Activated CD4-positive, CD25-positive, alpha-beta regulatory T cell treated with anti-CD3 and anti-CD28 coated beads, Interleukin-2, amount 50 U/mL, for 72 hours (primary cell): ENCODE measurements around the gene RSPH1.

Source experiments
- DNase-seq: peaks from one replicate; pipeline ENCODE4 v3.0.0; 2021

Gene RSPH1

DNA sequence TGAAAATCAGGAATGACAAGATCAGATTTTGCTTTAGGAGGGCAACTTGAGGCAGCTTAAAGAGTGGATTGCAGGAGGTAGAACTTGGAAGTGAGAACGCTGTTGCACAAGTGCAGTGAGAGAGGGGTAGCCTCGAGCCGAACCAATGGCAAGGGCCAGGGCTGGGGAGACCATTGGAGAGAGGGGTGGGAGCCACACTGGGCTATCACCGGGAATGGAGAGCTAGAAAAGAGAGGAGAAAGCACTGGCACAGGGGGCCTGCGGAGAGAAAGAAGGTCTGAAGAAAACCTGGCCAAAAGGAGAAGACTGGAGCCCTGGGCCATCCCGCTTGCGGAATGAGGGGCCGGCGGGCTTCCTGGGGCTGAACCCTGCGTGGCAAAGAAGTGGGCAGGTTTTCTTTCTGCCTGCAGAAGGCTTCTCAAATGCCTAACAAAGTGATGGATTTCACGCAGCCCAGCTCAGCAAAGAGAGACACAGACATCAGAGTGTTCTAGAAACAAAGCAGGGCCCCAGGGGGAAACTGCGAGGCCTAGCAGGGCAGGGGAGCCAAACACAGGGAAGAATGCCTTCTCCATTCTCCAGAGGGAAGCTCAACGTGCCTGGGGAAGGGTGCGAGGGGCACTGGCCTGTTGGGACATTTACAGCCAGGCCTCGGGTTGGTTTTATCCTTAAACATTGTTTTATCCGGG is 16.5 kb upstream of the RSPH1 start:
- DNase-seq: no peak

DNA sequence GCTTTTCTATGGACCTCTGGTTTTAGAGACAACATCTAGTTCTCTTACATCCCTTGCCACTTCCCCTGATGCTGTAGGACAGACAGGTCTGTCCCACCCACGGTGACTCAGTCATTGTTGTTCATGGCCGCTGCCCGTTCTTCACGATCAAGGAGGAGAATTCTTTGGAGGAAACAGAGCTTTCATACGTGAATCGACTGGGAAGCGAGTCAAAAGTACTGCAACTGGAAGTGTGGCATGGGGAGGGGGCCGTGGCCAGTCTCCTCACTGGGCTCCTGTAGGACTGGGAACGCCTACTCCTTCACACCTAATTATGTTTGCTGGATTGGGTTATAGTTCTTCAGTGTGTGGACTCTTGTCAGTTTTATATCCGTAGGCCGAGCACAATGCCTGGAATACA is 13.2 kb upstream of the RSPH1 start:
- no peak for DNase-seq

DNA sequence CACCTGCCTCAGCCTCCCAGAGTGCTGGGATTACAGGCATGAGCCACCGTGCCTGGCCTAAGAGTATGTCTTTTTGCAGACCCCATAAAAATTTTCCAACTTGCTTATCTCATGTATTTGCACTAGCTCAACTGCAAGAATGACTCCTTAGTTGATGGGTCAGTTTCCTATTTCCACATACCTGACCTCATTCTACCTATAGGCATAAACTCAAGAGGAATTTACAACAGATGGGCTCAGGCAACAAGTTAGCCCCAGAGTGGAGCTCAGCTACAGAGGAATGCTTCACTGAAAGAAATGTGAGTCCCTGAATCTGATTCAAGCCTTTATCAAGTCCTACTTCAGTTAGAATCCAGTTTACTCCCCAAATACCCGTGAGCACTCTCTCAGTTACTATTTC is 12.3 kb upstream of the RSPH1 start:
- DNase-seq: no peak

DNA sequence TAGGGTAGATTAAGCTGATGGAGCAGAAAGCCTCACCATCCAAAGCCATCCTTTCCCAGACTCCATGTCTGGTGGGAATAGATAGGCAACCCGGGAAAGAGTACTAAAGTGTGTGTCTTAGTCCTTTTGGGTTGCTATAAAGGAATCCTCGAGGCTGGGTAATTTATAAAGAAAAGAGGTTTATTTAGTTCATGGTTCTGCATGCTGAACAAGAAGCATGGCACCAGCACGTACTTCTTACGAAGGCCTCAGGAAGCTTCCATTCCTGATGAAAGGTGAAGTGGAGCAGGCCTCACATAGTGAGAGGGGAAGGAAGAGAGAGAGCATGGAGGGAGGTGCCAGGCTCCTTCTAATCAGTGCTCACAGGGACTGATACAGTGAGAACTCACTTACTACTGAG is 11.4 kb upstream of the RSPH1 start:
- no peak for DNase-seq

DNA sequence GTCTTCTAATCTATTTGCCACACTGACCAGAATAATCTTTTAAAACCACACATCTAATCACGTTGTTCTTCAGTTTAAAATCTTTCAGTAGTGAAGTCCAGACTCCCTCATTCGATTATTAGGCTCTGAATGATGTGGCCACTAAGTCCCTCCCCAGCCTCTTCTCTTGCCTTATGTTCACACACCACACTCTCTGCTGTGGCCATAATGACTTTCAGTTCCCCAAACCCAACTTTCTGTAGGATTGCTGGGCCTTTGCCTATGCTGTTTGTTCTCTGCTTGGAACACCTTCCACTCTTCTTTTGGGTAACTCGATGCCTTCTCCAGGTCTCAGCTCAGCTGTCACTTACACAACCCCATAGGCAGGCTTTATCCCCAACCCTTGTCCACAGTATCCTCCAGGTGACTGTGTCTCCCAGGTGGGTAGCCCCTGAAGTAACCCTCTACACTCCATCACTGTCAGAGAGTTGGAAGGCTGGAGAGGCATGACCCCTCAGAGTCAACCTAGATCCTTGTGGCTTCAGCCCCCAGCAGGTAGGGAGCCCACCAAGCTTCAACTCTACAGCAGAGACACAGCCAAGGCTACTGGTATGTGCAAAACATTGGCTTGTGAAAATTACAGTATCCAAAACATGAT is 9.2 kb upstream of the RSPH1 start:
- DNase-seq: no peak

DNA sequence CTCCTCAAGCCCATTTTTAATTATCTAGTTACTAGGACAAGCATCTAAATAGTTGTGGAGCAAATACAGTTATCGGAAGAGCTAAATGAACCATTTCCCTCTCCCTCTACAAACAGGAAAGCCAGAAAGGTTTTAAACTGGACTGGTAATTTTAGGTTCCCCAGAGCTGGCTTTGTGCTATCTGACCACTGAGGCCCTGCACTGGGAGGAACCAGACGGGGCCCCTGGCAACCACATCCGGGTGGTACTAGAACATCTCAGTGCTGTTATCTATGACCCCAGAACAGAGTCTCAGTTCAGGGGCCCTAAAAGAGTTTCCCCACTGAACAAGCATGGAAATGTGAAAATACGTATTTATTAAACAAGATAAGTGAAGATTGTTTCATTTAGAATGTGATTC is 7.7 kb upstream of the RSPH1 start:
- DNase-seq: no peak

DNA sequence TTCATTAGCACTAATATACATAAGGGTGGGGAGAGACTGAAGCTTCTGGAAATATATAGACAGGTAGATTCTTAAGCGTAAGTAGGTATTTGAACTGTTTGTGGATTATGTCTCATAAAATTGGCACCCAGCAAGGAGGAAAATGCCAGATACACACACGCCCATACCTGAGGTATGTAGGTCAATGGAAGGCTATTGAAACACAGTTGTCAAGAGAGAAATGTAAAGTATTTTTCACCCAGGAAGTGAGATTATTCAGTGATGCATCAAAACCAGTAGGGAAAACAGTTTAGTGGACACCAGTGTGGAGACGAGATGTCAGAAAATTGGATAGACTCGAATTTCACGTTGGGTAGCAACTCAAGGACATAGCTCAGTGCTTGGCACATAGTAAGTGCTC is 4.7 kb upstream of the RSPH1 start:
- no peak for DNase-seq

DNA sequence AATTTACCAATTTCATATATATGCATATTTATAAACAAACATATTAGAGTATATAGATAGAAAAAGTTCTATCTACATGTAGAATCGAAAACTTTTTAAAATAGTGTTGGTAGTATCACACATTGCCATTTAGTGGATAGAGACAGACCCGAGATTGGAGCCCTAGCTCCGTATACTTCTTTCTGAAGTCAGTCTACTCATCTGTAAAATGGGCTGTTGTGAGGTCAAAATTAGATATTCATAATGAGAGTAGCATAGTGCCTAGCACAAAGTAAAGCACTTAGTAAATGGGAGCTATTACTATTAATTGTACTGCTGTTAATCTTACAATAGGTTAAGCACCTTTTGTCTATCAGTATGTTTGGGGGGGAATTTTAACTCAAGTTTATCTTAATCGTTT is 4.2 kb upstream of the RSPH1 start:
- no peak for DNase-seq

DNA sequence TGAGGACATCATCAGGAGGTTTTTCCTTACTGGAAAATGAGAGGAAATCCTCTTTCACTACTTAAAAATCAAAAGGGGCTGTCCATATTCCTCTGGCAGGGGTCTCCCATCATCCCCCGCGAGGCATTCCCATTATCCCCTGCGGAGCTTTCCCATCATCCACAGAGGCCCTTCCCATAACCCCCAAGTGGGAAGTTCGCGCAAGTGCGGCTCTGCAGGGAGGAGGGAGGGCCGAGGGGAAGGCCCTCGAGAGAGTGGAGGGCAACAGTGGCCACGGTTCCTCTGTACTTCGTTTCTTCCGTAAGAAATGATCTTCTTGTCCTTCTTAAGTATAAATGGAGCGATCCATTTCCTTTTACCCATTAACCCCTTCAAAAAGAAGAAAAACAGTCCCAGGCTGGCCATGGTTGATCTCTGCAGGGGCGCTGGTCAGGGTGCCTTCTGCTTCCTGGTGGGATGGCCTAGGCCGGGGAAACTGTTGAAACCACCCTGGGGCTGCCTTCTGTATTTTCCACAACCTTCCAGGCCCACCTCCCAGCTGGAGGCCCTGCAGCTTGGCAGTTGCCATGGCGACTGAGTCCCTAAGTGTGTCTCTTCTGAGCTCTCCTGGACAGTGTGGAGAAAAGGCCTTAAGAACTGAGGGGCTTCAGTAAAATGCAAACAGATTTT is 3.6 kb upstream of the RSPH1 start:
- DNase-seq: no peak

DNA sequence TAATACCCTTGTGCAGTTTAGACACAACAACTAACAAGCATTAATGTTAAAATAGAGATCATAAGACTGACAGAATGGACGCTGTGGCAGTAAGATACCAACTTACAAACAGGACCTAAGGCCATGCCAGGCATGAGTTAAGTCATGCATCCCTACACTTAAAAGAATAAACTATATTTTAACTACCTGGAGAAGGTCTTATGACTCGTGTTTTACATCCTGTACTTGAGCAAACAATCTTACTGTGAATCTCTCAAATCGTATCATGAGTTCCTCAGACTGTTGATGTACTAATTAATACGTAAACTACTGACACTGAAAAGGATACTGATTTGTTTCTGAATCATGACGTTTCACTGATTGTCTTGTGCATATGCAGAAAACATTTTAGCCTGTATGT is 2.0 kb upstream of the RSPH1 start:
- no peak for DNase-seq

DNA sequence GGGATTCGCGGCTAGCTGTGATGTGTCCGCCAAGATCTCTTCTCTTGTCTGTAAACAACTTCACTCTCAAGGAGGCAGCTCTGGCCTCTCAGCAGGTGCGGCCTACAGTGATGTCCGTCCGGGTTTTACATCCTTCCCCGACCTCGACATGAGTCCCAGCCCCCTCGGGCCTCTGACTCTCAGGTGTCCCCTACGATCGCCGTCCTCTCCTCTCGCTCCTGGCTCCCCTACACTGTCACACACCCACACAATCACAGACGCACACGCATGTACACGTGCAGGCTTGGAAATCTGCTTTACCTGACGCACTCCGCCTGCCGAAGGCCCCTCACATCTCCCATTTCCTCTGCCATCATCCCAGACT is 797 bp upstream of the RSPH1 start:
- DNase-seq: no peak

DNA sequence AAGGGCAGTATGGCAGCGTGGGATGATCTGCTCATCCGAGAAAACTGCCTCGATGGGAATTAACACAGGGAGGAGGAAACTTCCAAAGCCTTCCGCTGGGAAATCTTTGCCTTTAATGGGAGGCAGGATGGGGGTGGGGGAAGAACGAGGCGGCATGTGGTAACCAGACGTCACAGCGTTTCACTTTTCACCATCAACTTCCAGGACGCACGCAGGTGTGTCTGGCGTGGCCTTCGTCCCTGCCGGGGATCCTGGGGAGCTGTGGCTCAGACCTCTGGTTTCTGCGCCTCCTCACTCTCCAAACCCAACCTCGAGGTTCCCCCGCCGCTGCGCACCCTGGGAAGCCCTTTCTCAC is 282 bp downstream of the RSPH1 start:
- no peak for DNase-seq

DNA sequence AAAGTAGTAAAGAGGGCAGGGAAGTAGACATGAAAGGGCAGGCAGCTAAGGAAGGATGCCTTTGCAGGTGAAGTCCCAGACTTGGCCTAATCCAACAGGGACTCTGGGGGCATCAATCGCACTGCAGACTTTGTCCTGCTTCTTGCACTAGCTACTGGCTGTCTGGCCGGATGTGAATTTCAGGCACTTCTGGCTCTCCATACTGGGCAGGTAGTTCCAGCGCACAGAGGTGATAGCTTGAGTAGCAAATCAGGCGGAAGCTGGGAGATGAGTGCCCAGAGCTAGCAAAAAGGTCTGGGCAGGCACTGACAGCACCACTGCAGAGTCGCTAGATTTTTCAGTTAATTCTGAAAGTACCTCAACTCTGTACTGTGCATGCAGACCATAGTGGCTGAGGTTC is 997 bp downstream of the RSPH1 start:
- no peak for DNase-seq

DNA sequence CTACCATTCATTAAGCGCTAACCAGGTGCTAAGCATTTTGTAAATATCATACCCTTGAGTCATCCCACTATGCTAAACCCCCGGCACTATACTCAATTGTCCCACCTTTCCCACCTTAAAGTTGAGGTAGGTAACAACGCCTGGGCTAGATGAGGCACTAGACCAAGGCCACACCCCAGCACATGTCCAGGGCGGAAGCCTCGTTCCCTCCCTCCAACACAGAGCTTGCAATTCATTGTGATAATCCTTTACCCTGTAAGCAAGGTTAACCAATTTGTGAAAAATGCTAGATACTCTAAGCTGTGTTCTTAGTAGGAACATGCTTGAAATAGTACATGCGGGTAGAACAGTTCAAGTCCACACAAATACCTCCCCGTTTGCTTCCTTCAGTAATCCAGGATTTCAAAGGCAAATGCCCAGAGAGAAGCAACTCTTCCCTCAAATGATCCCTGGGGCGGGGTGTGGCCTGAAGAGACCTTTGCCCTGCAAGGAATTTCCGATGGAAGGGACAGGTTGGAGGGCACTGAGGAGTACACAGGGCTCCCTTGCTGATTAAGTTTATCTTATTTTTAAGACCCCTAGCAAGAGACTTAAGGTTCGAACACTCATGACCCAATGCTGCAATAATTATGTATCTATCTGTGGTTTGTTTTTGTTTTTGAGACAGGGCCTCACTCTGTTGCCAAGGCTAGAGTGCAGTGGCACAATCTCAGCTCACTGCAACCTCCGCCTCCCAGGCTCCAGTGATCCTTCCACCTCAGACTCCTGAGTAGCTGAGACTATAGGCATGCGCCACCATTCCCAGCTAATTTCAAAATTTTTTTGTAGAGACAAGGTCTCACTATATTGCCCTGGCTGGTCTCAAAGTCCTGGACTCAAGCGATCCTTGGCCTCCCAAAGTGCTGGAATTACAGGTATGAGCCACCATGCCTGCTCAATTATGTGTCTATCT is 2.6 kb downstream of the RSPH1 start:
- DNase-seq: no peak

DNA sequence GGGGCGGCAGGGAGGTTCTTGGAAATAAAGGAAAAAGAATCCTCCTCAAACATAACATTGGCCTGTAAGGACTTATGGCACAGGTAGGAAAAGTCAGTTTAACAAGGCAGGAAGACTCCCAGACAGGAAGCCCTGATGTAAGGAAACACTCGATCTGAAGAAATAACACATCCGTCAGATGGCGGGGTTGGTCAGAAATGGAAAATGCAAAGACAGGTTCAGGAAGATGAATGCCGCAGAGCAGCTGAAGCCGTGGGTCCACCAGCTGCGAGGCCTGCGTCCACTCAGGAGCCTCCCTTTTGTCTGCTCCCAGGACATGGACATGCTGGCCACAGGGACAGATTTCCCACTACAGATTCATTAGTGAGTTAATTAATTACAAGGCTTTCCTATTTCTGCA is 3.8 kb downstream of the RSPH1 start:
- no peak for DNase-seq

DNA sequence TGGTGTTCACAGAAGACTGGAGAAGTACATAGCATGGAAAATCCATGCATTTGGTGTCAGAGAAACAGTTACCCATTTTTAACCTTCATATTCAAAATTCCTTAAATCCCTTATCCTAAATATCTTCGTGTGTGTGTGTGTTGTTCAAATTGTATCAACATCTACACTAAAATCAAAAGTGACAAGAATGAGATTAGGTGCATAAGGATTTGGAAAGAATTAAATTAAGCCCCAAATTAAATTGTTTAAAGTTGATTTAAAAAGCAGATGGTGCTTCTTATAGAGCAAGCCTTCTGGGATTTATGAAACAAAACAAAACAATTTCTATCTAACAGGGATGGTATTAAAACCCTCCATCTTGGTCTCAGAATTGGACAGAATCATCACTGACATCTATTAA is 4.7 kb downstream of the RSPH1 start:
- DNase-seq: no peak

DNA sequence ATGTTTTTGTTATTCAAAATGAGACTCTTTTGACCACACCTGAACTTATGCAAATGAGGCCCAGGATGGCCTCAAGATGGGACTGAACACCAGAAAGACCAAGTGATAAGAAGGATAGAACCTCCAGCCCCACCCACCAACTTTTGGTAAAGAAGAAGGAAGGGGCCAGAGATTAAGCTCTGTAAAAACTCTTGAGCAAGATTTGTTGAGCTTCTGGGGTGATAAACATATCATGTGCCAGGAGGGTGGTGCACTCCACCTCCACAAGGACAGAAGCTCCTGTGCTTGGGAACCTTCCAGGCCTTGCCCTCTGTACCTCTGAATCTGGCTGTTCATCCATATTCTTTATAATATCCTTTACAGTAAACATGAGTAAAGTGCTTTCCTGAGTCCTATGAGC is 5.3 kb downstream of the RSPH1 start:
- no peak for DNase-seq

DNA sequence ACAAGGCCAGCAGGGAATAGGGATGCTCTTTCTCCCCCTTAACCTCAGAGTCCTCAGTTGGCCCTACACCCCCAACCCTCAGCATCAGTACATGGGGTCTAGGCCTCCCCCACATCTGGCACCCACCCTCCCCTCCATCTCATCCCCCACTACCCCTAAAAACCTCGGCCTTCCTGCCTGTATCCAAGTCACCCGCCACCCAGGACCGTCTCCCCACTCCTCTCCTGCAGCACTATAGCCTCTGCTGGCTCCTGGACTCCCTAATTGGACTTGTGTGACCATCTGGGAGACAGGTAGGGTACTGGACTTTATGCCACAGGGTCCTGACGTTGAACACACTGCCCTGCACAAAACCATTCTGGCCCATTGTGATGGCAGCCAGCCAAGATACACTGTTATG is 6.0 kb downstream of the RSPH1 start:
- no peak for DNase-seq

DNA sequence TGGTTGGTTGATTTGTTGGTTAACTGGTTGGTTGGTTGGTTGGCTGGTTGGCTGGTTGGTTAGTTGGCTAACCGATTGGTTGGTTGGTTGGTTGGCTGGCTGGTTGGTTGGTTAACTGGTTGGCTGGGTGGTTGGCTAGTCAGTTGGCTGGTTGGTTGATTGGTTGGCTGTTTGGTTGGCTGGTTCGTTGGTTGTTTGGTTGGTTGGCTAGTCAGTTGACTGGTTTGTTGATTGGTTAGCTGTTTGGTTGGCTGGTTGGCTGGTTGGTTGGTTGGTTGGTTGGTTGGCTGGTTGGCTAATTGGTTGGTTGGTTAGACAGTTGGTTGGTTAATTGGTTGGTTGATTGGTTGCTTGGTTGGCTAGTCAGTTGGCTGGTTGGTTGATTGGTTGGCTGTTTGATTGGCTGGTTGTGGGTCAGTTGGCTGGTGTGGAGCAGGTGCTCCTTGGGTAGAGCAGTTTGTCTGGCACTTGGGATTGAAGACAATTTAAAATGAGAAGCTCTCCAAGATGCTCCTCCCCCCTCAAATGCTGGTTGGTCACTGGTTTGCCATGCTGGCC is 6.9 kb downstream of the RSPH1 start:
- no peak for DNase-seq

DNA sequence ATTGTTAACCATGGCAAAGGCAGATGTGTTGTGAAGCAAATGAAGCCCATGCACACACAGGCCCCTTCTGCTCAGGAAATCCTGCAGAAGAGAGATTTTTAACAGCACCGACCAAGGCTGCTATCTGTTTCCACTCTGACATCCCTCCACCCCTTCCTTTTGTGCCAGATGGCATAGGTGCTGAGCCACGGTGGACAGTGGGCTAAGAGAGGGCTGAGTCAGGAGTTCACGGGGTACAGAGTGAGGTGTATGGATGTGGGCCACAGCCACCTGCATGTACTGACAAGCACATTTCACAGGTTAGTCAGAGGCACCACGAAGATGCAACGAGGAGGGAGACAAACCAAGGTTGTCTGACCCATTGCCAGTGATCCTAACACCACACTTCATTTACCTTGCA is 9.5 kb downstream of the RSPH1 start:
- no peak for DNase-seq

DNA sequence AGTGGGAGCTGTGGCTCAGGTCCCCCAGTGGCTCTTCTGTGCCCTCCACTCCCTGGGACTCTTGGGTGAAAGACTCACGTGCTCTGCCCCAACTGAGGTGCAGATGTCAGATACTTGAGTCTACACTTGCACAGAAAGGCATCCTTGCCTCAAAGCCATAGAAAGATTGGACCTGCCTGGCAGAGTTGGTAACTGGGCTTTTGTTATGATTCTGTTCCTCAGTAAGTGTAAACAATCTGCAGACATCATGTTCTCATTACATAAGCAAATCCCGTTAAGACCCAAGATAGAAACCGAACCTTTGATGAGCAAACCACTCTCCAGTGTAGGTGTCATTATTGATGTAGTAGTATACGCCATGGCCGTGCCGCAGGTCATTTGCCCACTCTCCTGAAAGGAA is 10.0 kb downstream of the RSPH1 start:
- DNase-seq: no peak

DNA sequence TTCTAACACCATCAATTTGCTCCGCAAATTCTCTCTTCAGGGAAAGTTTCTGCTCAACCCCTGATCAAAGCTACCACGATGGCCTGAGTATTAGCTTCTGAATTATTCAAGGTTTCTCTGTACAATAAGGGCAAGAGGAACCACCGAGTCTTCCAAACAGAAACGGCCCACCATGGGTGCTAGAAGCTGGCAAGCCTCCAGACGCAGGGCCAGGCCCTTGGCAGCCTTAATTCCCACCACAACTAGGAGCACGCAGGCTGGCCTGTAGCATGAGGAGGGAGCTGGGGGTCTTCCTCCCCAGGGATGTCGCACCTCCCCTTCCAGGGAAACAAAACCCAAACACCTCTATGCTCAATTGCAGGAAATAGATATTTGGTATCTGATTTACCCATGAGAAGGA is 11.1 kb downstream of the RSPH1 start:
- no peak for DNase-seq

DNA sequence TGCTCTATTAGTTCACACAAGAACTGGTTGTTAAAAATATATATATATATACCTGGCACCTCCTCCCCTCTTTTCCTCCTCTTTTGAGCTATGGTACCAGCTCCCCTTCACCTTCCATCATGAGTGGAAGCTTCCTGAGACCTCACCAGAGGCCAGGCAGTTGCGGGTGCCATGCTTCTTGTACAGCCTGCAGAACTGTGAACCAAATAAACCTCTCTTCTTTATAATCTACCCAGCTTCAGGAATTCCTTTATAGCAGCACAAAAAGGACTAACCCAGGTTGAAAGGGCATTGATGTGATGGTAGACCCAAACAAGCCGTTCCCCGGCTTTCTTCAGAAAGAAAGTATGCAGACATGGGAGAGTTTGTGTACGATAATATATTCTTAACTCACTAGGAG is 14.9 kb downstream of the RSPH1 start:
- no peak for DNase-seq
